Activated CD4-positive, alpha-beta memory T cell treated with anti-CD3 and anti-CD28 coated beads for 36 hours (primary cell): ENCODE data around the gene PTEN. TPM values are rescaled to one million over a fixed set of nuclear protein-coding genes. Genes with fewer than 3 reads are reported as not detected.

Experiments
- CTCF ChIA-PET: fragments of 350-600 bp; sonication (Branson Sonifier 250); formaldehyde crosslinking; loops from one replicate; lab custom pipeline; 2021; ENCODE audit warnings: antibody characterized with exemption, inconsistent platforms; lab: Charles Lee
- POLR2A ChIA-PET: fragments of 350-600 bp; sonication (Branson Sonifier 250); formaldehyde crosslinking; loops from one replicate; lab custom pipeline; 2021; ENCODE audit warnings: antibody characterized with exemption; lab: Charles Lee
- DNase-seq: peaks from one replicate; pipeline ENCODE4 v3.0.0-alpha.2; 2020
- H3K27ac Mint-ChIP-seq: one replicate; pipeline ENCODE4 v1.8.0; 2021; ENCODE audit warnings: mixed read lengths
- H3K27me3 Mint-ChIP-seq: one replicate; pipeline ENCODE4 v1.8.0; 2021; ENCODE audit warnings: mixed read lengths
- H3K36me3 Mint-ChIP-seq: one replicate; pipeline ENCODE4 v1.8.0; 2021; ENCODE audit warnings: mixed read lengths
- H3K4me1 Mint-ChIP-seq: one replicate; pipeline ENCODE4 v1.8.0; 2021; ENCODE audit warnings: low read depth, mixed read lengths
- H3K4me3 Mint-ChIP-seq: one replicate; pipeline ENCODE4 v1.8.0; 2021; ENCODE audit warnings: mild to moderate bottlenecking, mixed read lengths
- H3K9me3 Mint-ChIP-seq: one replicate; pipeline ENCODE4 v1.8.0; 2021; ENCODE audit warnings: mixed read lengths
- intact Hi-C: fragments of 100-400 bp; cut with micrococcal nuclease; formaldehyde crosslinking; loops from one replicate; pipeline ENCODE4 v1.15.1; 2023
- total RNA-seq, 2 experiments: library from RNA; stranded (reverse); gene quantifications; one replicate each; pipeline ENCODE4 v1.2.3, GENCODE V29; 2021

PTEN gene
- total RNA-seq, 2 experiments from 2014 or later = 31.9 to 36.8 TPM

DNA sequence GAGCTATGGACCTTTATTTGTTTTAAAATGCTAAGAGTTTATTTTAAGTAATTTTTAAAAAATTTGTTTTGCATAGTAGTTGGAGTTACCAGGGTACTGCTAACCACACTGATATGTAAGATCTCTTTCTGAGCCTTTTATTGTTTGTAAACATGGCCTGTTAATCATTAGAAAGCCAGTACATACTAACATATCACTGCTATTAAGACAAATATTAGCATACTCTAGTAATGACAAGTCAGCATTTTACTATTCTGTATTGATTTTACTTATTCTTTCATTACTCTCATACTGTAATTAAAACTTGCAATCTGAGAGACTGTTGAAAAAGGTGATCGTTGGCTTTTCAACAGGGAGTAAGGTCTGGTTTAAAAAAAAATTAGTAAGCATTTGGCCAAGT lies 66.7 kb downstream of the PTEN start:
- POLR2A ChIA-PET = no interaction called here
- H3K27ac Mint-ChIP-seq = no peak overlapping the region
- H3K4me1 Mint-ChIP-seq = peaks cover 54% of the 10 kb centered on the region
- DNase-seq = no peak
- no peaks in the 10 kb centered on the region for H3K27me3 Mint-ChIP-seq
- peaks cover 24% of the 10 kb centered on the region for H3K36me3 Mint-ChIP-seq
- intact Hi-C loops = no loop called here
- H3K9me3 Mint-ChIP-seq = no peaks in the 10 kb centered on the region
- CTCF ChIA-PET = no interaction called here
- no peak overlapping the region for H3K4me3 Mint-ChIP-seq

DNA sequence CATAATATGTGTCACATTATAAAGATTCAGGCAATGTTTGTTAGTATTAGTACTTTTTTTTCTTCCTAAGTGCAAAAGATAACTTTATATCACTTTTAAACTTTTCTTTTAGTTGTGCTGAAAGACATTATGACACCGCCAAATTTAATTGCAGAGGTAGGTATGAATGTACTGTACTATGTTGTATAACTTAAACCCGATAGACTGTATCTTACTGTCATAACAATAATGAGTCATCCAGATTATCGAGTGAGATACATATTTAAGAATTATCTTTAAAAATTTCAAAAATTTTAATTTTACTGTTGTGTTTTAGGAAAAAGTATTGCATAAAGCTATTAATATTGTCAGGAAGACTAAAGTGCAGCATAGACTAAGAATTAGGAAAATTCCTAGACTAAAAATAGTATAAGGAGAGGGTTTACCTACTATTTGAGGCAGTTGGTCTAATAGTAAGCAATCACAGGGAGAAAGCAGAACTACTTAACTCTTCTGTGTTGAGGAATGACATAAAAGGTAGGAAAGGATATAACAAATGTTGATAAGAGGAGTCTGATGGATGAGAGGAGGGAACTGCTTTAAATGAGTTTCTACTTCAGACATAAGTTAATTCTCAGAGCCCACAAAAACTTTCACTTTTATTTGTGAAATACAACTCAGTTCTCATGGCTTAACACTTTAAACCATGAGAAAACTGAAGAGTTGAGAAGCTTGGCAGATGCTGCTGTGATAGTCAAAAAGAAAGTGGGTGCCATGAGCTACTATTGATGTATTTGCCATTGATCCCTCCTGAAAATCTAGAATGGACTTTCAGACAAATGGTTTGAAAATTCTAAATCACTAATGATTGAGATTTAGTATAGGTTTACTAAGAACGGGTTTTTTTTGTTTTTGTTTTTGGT lies 67.8 kb downstream of the PTEN start:
- CTCF ChIA-PET = interaction anchor here (0.7 to 1.0 kb wide), 2 partner anchors 9 to 474 kb away, joined by 3 to 4 read pairs; no protein-coding TSS in a partner anchor
- intact Hi-C loops = no loop called here
- peaks cover 47% of the 10 kb centered on the region for H3K4me1 Mint-ChIP-seq
- H3K27ac Mint-ChIP-seq = no peak overlapping the region
- no peak for DNase-seq
- POLR2A ChIA-PET = no interaction called here
- H3K27me3 Mint-ChIP-seq = no peaks in the 10 kb centered on the region
- H3K36me3 Mint-ChIP-seq = peaks cover 27% of the 10 kb centered on the region
- H3K9me3 Mint-ChIP-seq = no peaks in the 10 kb centered on the region
- no peak overlapping the region for H3K4me3 Mint-ChIP-seq

GRCh38 chr10:87931836-87932230 lies 68.4 kb downstream of the PTEN start:
- Mint-ChIP-seq H3K27ac (no peak overlapping the region), H3K27me3 (no peaks in the 10 kb centered on the region), H3K4me3 (no peak overlapping the region), H3K9me3 (no peaks in the 10 kb centered on the region), H3K4me1 (peaks cover 40% of the 10 kb centered on the region), H3K36me3 (peaks cover 24% of the 10 kb centered on the region)
- DNase-seq = no peak
- POLR2A ChIA-PET = no interaction called here
- intact Hi-C loops = no loop called here
- CTCF ChIA-PET = interaction anchor here (0.7 to 1.0 kb wide), 2 partner anchors 9 to 474 kb away, joined by 3 to 4 read pairs; no protein-coding TSS in a partner anchor

GRCh38 chr10:87935290-87936141 lies 72.1 kb downstream of the PTEN start:
- Mint-ChIP-seq H3K9me3 (no peaks in the 10 kb centered on the region), H3K27ac (no peak overlapping the region), H3K4me1 (peaks cover 19% of the 10 kb centered on the region), H3K4me3 (no peak overlapping the region), H3K36me3 (peaks cover 25% of the 10 kb centered on the region), H3K27me3 (no peaks in the 10 kb centered on the region)
- no peak for DNase-seq
- intact Hi-C loops = no loop called here
- ChIA-PET POLR2A (no interaction called here), CTCF (interaction anchor here (0.6 kb wide), 1 partner anchor 10 kb away, joined by 4 read pairs; no protein-coding TSS in a partner anchor)

DNA sequence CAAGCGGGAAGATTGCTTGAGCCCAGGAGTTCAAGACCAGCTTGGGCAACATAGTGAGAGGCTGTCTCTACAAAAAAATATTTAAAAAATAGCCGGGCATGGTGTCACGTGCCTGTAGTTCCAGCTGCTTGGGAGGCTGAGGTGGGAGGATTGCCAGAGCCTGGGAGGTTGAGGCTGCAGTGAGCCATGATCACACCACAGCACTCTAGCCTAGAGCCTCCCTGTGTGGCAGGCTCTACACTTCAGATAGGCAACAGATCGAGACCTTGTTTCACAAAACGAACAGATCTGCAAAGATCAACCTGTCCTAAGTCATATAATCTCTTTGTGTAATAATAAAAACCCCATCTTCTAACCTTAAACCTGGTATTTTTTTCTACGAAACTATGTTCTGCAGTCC lies 76.8 kb downstream of the PTEN start:
- ChIA-PET CTCF (interaction anchor here (1.1 kb wide), 1 partner anchor 9 kb away, joined by 3 read pairs; no protein-coding TSS in a partner anchor), POLR2A (no interaction called here)
- Mint-ChIP-seq H3K9me3 (no peaks in the 10 kb centered on the region), H3K36me3 (peaks cover 23% of the 10 kb centered on the region), H3K4me3 (no peak overlapping the region), H3K4me1 (peaks cover 7% of the 10 kb centered on the region), H3K27me3 (no peaks in the 10 kb centered on the region), H3K27ac (no peak overlapping the region)
- no peak for DNase-seq
- intact Hi-C loops = no loop called here

- Mint-ChIP-seq H3K27me3 (no peaks in the 10 kb centered on the region), H3K36me3 (peaks cover 11% of the 10 kb centered on the region), H3K4me1 (peaks cover 5% of the 10 kb centered on the region), H3K4me3 (no peak overlapping the region), H3K27ac (no peak overlapping the region), H3K9me3 (no peaks in the 10 kb centered on the region)
- DNase-seq = no peak
- intact Hi-C loops = no loop called here
- ChIA-PET POLR2A (no interaction called here), CTCF (interaction anchor here (0.6 to 1.5 kb wide), 2 partner anchors 101 to 447 kb away, joined by 3 read pairs; no protein-coding TSS in a partner anchor)
Observed at GRCh38 chr10:87942884-87943527, 79.6 kb downstream of the PTEN start.

DNA sequence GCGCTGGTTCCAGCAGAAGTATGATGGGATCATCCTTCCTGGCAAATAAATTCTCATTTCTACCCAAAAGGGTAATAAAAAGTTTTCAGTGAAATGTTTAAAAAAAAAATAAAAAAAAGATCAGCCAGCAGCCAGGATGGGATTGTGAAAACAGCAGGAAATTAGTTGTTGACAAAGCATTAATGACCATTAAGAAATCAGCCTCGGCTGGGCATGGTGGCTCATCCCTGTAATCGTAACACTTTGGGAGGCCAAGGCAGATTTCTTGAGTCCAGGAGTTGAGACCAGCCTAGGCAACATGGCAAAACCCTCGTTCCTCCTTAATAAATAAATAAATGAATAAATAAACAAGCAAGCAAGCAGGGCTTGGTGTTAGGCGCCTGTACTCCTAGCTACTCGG lies 82.6 kb downstream of the PTEN start:
- Mint-ChIP-seq H3K27ac (no peak overlapping the region), H3K27me3 (no peaks in the 10 kb centered on the region), H3K36me3 (peaks cover 8% of the 10 kb centered on the region), H3K9me3 (no peaks in the 10 kb centered on the region), H3K4me3 (no peak overlapping the region), H3K4me1 (no peaks in the 10 kb centered on the region)
- DNase-seq = no peak
- POLR2A ChIA-PET = no interaction called here
- CTCF ChIA-PET = no interaction called here
- intact Hi-C loops = no loop called here

DNA sequence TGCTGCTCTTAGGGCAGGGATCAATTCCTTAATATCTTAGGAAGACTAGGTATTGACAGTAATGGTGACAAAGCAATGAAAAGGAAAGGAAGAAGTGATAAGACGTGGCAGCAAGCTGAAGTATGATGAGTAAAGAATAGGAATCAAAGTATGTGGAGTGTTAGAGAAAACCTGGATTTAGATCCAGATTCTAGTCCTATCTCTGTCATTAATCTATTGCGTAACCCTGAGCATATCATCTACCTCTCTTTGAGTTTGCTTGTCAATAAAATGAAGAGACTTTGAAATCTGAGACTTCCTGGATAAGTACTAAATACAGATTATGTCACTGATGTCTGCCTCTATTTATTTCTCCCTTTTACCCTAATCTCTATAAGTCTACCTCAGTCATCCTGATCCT lies 89.2 kb downstream of the PTEN start:
- no peaks in the 10 kb centered on the region for H3K9me3 Mint-ChIP-seq
- intact Hi-C loops = no loop called here
- ChIA-PET POLR2A (no interaction called here), CTCF (no interaction called here)
- no peak overlapping the region for H3K4me3 Mint-ChIP-seq
- peaks cover 6% of the 10 kb centered on the region for H3K4me1 Mint-ChIP-seq
- H3K27ac Mint-ChIP-seq = no peak overlapping the region
- peaks cover 7% of the 10 kb centered on the region for H3K36me3 Mint-ChIP-seq
- H3K27me3 Mint-ChIP-seq = no peaks in the 10 kb centered on the region
- no peak for DNase-seq

- no peak overlapping the region for H3K27ac Mint-ChIP-seq
- no peak overlapping the region for H3K4me3 Mint-ChIP-seq
- DNase-seq = no peak
- H3K36me3 Mint-ChIP-seq = peaks cover 16% of the 10 kb centered on the region
- ChIA-PET CTCF (interaction anchor here (0.6 kb wide), 1 partner anchor 21 kb away, joined by 4 read pairs; no protein-coding TSS in a partner anchor), POLR2A (no interaction called here)
- H3K9me3 Mint-ChIP-seq = no peaks in the 10 kb centered on the region
- intact Hi-C loops = no loop called here
- peaks cover 6% of the 10 kb centered on the region for H3K4me1 Mint-ChIP-seq
- H3K27me3 Mint-ChIP-seq = no peaks in the 10 kb centered on the region
Observed at GRCh38 chr10:87956055-87956454, 92.6 kb downstream of the PTEN start.

GRCh38 chr10:87957702-87958101 lies 94.3 kb downstream of the PTEN start:
- intact Hi-C loops = no loop called here
- H3K4me1 Mint-ChIP-seq = peaks cover 3% of the 10 kb centered on the region
- ChIA-PET CTCF (no interaction called here), POLR2A (no interaction called here)
- H3K27ac Mint-ChIP-seq = no peak overlapping the region
- H3K36me3 Mint-ChIP-seq = peaks cover 22% of the 10 kb centered on the region
- DNase-seq = no peak
- no peaks in the 10 kb centered on the region for H3K27me3 Mint-ChIP-seq
- no peaks in the 10 kb centered on the region for H3K9me3 Mint-ChIP-seq
- no peak overlapping the region for H3K4me3 Mint-ChIP-seq

- no peak overlapping the region for H3K4me3 Mint-ChIP-seq
- intact Hi-C loops = no loop called here
- H3K9me3 Mint-ChIP-seq = no peaks in the 10 kb centered on the region
- CTCF ChIA-PET = interaction anchor here (1.3 kb wide), 1 partner anchor 8 kb away, joined by 3 read pairs; no protein-coding TSS in a partner anchor
- peaks cover 26% of the 10 kb centered on the region for H3K36me3 Mint-ChIP-seq
- H3K27ac Mint-ChIP-seq = no peak overlapping the region
- H3K27me3 Mint-ChIP-seq = no peaks in the 10 kb centered on the region
- H3K4me1 Mint-ChIP-seq = peaks cover 2% of the 10 kb centered on the region
- DNase-seq = no peak
- POLR2A ChIA-PET = no interaction called here
Observed at GRCh38 chr10:87960230-87960629, 96.8 kb downstream of the PTEN start.
